Gastrocnemius medialis (tissue), 4 donors: ENCODE results near the gene CRYL1.

Experiments used
- POLR2A ChIP-seq, 2 donors: fragments of 450-650 bp; IDR thresholded peaks; one replicate each; pipeline ENCODE4 v1.6.1; 2017; ENCODE audit warnings: antibody characterized with exemption in 2 of 2, mild to moderate bottlenecking in 2 of 2, moderate library complexity in 2 of 2
- TF ChIP-seq, protein P1 (sequence below), 5 experiments: fragments of 450-650 bp in 3 of 5; fragments of 200-600 bp in 2 of 5; sonication (generic) in 2 of 5; IDR thresholded peaks in 4 of 5; conservative IDR thresholded peaks in 1 of 5; 1 replicate in 4 of 5; 2 replicates in 1 of 5; pipeline ENCODE4 v1.5.1; 2016 to 2019; ENCODE audit warnings: antibody characterized with exemption in 5 of 5, mild to moderate bottlenecking in 3 of 5, moderate library complexity in 3 of 5

DNA sequence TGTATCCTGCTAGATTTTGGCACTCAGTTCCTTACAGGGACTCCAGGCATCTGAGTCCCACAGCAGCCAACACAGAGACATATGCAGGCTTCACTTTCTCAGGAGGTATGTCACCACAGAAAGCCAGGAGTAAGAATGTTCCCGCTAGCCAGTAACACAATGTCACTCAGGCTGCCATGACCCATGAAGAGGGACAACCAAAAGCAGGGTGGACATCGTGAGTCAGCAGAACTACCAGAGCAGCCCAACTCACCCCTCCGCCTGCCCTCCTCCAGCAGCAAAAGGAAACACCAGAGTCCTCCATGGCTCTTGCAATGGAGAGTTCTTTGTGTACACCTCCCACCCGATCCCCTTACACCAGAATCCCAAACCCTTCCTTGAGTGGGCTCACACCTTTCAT lies 95.4 kb downstream of the CRYL1 start:
- TF ChIP-seq, protein P1, sequence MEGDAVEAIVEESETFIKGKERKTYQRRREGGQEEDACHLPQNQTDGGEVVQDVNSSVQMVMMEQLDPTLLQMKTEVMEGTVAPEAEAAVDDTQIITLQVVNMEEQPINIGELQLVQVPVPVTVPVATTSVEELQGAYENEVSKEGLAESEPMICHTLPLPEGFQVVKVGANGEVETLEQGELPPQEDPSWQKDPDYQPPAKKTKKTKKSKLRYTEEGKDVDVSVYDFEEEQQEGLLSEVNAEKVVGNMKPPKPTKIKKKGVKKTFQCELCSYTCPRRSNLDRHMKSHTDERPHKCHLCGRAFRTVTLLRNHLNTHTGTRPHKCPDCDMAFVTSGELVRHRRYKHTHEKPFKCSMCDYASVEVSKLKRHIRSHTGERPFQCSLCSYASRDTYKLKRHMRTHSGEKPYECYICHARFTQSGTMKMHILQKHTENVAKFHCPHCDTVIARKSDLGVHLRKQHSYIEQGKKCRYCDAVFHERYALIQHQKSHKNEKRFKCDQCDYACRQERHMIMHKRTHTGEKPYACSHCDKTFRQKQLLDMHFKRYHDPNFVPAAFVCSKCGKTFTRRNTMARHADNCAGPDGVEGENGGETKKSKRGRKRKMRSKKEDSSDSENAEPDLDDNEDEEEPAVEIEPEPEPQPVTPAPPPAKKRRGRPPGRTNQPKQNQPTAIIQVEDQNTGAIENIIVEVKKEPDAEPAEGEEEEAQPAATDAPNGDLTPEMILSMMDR (IDR thresholded peaks at IDR 0.05 in 4 of 5, conservative IDR thresholded peaks at IDR 0.05 in 1 of 5): no peak
- TF ChIP-seq POLR2A (IDR thresholded peaks at IDR 0.05): no peak
